NB4 (cell line): ENCODE measurements around the gene SPATS2.
"Not testable (repeated sequence)": the region's sequence is repeated elsewhere in the genome, so short reads cannot be mapped to it uniquely, and the experiment has no call there.

Experiments used
- DNase-seq: peaks from one replicate; pipeline ENCODE4 v3.0.0; 2010; ENCODE audit warnings: low read depth
- H3K4me3 ChIP-seq: one replicate; pipeline ENCODE4 v1.5.1; 2011; ENCODE audit warnings: mild to moderate bottlenecking, low read depth, low read length, moderate library complexity
- CTCF ChIP-seq: IDR thresholded peaks from one replicate; pipeline ENCODE4 v1.5.1; 2012; ENCODE audit warnings: low read depth, low read length
- MYC ChIP-seq: IDR thresholded peaks from 2 replicates; pipeline ENCODE4 v1.6.1; 2011; ENCODE audit warnings: low read depth, low read length
- POLR2A ChIP-seq: IDR thresholded peaks from 2 replicates; pipeline ENCODE4 v1.6.1; 2011; ENCODE audit warnings: mild to moderate bottlenecking; ENCODE audit not compliant: insufficient read length; ENCODE audit errors: extremely low read depth
- TF ChIP-seq, protein P1 (sequence below): IDR thresholded peaks from 2 replicates; pipeline ENCODE4 v1.6.1; 2011; ENCODE audit warnings: low read depth, low read length

Gene SPATS2

DNA sequence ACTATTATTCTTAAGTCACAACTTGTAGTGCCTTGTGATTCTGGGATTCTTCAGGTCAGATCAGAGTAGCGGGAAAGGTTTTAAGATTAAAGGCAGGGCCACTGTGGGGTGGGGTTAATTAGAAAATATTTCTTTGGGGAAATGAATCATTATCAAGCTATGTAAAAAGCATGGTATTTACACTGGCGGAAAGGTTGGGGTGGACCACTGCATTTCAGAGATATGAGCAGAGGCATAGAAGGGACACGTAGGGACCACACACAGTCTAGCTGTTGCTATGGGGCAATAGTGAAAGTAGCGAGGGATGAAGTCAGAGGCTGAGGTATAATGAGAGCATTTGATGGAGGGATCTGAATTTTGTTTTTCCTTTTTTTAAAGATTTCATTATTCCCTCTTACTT lies 139.9 kb downstream of the SPATS2 start:
- TF ChIP-seq, protein P1, sequence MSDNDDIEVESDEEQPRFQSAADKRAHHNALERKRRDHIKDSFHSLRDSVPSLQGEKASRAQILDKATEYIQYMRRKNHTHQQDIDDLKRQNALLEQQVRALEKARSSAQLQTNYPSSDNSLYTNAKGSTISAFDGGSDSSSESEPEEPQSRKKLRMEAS = no peak
- TF ChIP-seq POLR2A (no peak), CTCF (no peak), MYC (no peak)
- DNase-seq = no peak
- no peak overlapping the region for H3K4me3 ChIP-seq

GRCh38 chr12:49509681-49510080 lies 142.4 kb downstream of the SPATS2 start:
- H3K4me3 ChIP-seq, DNase-seq: not testable (repeated sequence)

- DNase-seq = no peak
- TF ChIP-seq, protein P1 = no peak
- TF ChIP-seq POLR2A = no peak
- no peak for TF ChIP-seq MYC
- H3K4me3 ChIP-seq = no peak overlapping the region
Observed at GRCh38 chr12:49511410-49511809, 144.1 kb downstream of the SPATS2 start.

DNA sequence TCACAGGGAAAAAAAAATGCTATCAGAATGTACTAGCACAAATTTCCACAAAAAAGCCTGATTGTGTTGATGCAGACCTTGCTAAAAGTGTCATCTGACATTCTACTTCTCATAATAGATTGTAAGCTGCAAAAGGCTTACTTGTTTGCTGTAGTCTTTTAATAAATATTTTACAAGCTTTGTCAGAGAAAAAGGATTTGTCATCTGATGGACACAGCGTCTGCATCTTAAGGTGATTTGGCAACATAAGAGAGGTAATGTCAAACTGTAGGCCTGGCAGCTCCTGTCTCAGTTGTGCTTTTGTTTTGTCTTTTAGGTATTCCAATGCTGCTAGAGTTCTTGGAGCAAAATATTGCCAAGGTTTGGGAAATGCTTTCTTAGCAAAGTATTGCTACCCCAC lies 145.3 kb downstream of the SPATS2 start:
- TF ChIP-seq, protein P1 = no peak
- no peak for TF ChIP-seq CTCF
- TF ChIP-seq MYC = no peak
- TF ChIP-seq POLR2A = no peak
- no peak for DNase-seq
- H3K4me3 ChIP-seq = no peak overlapping the region

- H3K4me3 ChIP-seq = no peak overlapping the region
- no peak for TF ChIP-seq POLR2A
- TF ChIP-seq, protein P1 = no peak
- no peak for TF ChIP-seq CTCF
- TF ChIP-seq MYC = no peak
- DNase-seq = peak; percentile 20
Observed at GRCh38 chr12:49515266-49515665, 148.0 kb downstream of the SPATS2 start.

DNA sequence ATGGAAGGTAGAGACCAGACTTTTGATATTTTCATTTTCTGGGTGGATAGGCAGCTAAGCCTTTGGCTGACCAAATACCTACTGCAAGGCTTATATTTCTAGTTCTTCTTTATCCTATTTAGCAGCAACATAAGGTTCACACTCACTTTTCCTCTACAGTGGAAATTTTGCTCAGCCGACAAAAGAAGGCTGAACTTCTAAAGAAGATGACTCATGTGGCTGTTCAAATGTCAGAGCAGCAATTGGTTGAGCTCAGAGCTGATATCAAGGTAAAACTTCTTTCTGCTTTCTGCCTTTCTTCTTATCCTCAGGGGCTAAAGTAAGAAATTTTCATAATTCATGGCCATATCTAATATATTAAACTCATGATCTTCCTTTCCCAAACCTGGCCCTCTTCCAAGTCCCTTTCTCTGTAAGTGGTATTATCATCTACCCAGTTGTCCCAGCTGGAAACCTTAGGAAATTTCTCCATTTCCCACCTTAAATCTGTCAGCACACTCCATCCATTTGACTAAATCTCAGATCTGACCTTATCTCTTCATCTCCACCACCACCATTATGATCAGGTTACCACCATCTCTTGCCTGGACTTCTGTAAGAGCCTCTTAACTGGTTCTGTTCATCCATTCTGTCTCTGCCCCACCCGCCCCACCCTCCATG lies 151.8 kb downstream of the SPATS2 start:
- no peak overlapping the region for H3K4me3 ChIP-seq
- no peak for TF ChIP-seq POLR2A
- no peak for TF ChIP-seq CTCF
- no peak for TF ChIP-seq MYC
- TF ChIP-seq, protein P1 = no peak
- DNase-seq = no peak

DNA sequence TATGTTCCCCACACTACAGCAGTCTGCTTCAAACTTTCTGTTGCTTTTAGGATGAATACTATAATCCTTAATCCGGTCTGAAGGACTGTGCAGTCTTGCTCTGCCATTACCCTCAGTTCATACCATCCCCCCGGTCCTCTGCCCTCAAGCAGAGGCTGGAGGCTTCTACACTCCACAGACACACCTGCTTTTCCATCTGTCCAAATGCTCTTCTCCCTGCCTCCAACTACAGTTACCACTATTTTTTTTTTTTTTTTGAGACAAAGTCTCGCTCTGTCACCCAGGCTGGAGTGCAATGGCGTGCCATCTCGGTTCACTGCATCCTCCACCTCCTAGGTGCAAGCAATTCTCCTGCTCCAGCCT lies 152.3 kb downstream of the SPATS2 start:
- H3K4me3 ChIP-seq = no peak overlapping the region
- no peak for DNase-seq
- no peak for TF ChIP-seq CTCF
- TF ChIP-seq MYC = no peak
- TF ChIP-seq, protein P1 = no peak
- no peak for TF ChIP-seq POLR2A
